ENCODE data around the gene CLN3.
"Not testable (repeated sequence)": the region's sequence is repeated elsewhere in the genome, so short reads cannot be mapped to it uniquely, and the experiment has no call there.

Gene CLN3

GRCh38 chr16:28494121-28494851 lies 2.4 kb upstream of the CLN3 start, which contains the start of gene APOBR:
TSS of gene APOBR (plus strand) at chr16:28494643. CDS start at chr16:28494682, 39 bp downstream.
- no peak for DNase-seq

GRCh38 chr16:28492511-28492910 lies 637 bp upstream of the CLN3 start:
- no peak for DNase-seq

- peak; percentile 10 for DNase-seq
Measured at GRCh38 chr16:28491230-28491969, 474 bp downstream of the CLN3 start.

- DNase-seq: no peak
Measured at GRCh38 chr16:28486266-28486665, 5.6 kb downstream of the CLN3 start.

GRCh38 chr16:28483361-28483760 lies 8.5 kb downstream of the CLN3 start:
- not testable (repeated sequence) for DNase-seq

GRCh38 chr16:28482026-28482425 lies 9.8 kb downstream of the CLN3 start:
- DNase-seq: no peak

GRCh38 chr16:28478506-28479180 lies 13.2 kb downstream of the CLN3 start:
- no peak for DNase-seq

- no peak for DNase-seq
Measured at GRCh38 chr16:28477311-28477920, 14.5 kb downstream of the CLN3 start.

- no peak for DNase-seq
Measured at GRCh38 chr16:28475221-28475620, 16.7 kb downstream of the CLN3 start.

- no peak for DNase-seq
Measured at GRCh38 chr16:28473714-28474265, 18.1 kb downstream of the CLN3 start.

GRCh38 chr16:28447081-28447480 lies 44.8 kb downstream of the CLN3 start:
- DNase-seq: not testable (repeated sequence)

GRCh38 chr16:28446388-28446787 lies 45.5 kb downstream of the CLN3 start:
- DNase-seq: not testable (repeated sequence)

GRCh38 chr16:28443943-28444342 lies 47.9 kb downstream of the CLN3 start:
- DNase-seq: not testable (repeated sequence)

- not testable (repeated sequence) for DNase-seq
Measured at GRCh38 chr16:28438899-28439298, 53.0 kb downstream of the CLN3 start.

- not testable (repeated sequence) for DNase-seq
Measured at GRCh38 chr16:28435340-28435739, 56.5 kb downstream of the CLN3 start.

All from fibroblast of upper back skin (primary cell).